ENCODE measurements around the gene RPS5.

The RPS5 gene

DNA sequence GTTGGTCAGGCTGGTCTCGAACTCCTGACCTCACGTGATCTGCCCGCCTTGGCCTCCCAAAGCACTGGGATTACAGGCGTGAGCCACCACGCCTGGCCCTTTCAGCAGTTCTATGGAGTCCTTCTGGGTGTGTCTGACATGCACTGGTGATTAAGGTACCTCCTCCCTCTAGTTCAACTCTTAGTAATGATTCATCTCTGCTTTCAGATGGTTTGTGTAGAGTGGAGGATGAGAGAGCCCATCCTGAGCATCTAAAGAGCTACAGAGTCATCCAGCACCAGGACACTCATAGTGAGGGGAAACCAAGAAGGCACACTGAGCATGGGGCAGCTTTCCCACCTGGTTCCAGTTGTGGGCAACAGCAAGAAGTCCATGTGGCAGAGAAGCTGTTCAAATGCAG is 29.5 kb downstream of the RPS5 start:
- H3K27me3 ChIP-seq (ENCODE audit: control insufficient read depth, insufficient read depth, low read length) = no peaks in the 10 kb centered on the region
- H3K4me3 ChIP-seq (ENCODE audit: low read depth, low read length) = no peak overlapping the region
- H3K9me3 ChIP-seq (ENCODE audit: control insufficient read depth, low read length) = no peaks in the 10 kb centered on the region
- H3K27ac ChIP-seq = no peak overlapping the region
- H2AFZ ChIP-seq = no peak overlapping the region
- TF ChIP-seq, protein P1, sequence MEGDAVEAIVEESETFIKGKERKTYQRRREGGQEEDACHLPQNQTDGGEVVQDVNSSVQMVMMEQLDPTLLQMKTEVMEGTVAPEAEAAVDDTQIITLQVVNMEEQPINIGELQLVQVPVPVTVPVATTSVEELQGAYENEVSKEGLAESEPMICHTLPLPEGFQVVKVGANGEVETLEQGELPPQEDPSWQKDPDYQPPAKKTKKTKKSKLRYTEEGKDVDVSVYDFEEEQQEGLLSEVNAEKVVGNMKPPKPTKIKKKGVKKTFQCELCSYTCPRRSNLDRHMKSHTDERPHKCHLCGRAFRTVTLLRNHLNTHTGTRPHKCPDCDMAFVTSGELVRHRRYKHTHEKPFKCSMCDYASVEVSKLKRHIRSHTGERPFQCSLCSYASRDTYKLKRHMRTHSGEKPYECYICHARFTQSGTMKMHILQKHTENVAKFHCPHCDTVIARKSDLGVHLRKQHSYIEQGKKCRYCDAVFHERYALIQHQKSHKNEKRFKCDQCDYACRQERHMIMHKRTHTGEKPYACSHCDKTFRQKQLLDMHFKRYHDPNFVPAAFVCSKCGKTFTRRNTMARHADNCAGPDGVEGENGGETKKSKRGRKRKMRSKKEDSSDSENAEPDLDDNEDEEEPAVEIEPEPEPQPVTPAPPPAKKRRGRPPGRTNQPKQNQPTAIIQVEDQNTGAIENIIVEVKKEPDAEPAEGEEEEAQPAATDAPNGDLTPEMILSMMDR (IDR thresholded peaks at IDR 0.05) = no peak
- no peak overlapping the region for H3K9ac ChIP-seq
- no peaks in the 10 kb centered on the region for H3K4me1 ChIP-seq
- H3K79me2 ChIP-seq = peaks cover 25% of the 10 kb centered on the region
- H3K36me3 ChIP-seq (ENCODE audit: control insufficient read depth, insufficient read depth, low read length) = no peaks in the 10 kb centered on the region
- H3K4me2 ChIP-seq (ENCODE audit: low read length) = no peak overlapping the region

- no peaks in the 10 kb centered on the region for H3K36me3 ChIP-seq (ENCODE audit: control insufficient read depth, insufficient read depth, low read length)
These were observed 30.0 kb downstream of the RPS5 start for GRCh38 chr19:58417071-58417470.

DNA sequence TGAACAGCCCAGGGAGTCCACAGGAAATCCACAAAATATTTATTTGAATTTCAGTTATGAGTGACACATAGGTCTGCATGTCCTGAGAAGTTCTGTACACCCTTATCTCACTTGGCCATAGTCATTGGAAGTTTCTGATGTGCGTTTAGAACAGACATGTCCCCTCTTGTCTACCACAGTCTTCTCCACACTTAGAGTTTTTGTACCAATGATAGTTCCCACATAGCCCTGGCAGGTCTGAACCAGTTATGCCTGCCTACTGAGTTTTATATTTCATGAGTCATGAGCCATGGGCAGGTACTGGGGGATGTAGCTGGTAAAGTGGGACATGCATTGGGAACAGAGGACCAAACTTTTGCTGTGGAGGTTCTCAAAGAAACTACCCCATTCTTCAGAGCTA is 41.5 kb downstream of the RPS5 start:
- Histone ChIP-seq H3K27me3 (ENCODE audit: control insufficient read depth, insufficient read depth, low read length) (no peaks in the 10 kb centered on the region), H3K4me1 (no peaks in the 10 kb centered on the region), H3K79me2 (no peaks in the 10 kb centered on the region), H3K9ac (no peak overlapping the region), H3K27ac (no peak overlapping the region), H3K4me2 (ENCODE audit: low read length) (no peak overlapping the region), H2AFZ (no peak overlapping the region), H3K36me3 (ENCODE audit: control insufficient read depth, insufficient read depth, low read length) (peaks cover 10% of the 10 kb centered on the region), H3K9me3 (ENCODE audit: control insufficient read depth, low read length) (peaks cover 17% of the 10 kb centered on the region), H3K4me3 (ENCODE audit: low read depth, low read length) (no peak overlapping the region)
- TF ChIP-seq, protein P1 (IDR thresholded peaks at IDR 0.05) = no peak

More at GRCh38 chr19:58417071-58417470, 30.0 kb downstream of the RPS5 start:
- Histone ChIP-seq H2AFZ (no peak overlapping the region), H3K27me3 (ENCODE audit: control insufficient read depth, insufficient read depth, low read length) (no peaks in the 10 kb centered on the region), H3K4me2 (ENCODE audit: low read length) (no peak overlapping the region), H3K4me1 (no peaks in the 10 kb centered on the region), H3K9ac (no peak overlapping the region), H3K9me3 (ENCODE audit: control insufficient read depth, low read length) (no peaks in the 10 kb centered on the region), H3K79me2 (peaks cover 25% of the 10 kb centered on the region), H3K27ac (no peak overlapping the region), H3K4me3 (ENCODE audit: low read depth, low read length) (no peak overlapping the region)
- TF ChIP-seq, protein P1 (IDR thresholded peaks at IDR 0.05) = no peak

DNA sequence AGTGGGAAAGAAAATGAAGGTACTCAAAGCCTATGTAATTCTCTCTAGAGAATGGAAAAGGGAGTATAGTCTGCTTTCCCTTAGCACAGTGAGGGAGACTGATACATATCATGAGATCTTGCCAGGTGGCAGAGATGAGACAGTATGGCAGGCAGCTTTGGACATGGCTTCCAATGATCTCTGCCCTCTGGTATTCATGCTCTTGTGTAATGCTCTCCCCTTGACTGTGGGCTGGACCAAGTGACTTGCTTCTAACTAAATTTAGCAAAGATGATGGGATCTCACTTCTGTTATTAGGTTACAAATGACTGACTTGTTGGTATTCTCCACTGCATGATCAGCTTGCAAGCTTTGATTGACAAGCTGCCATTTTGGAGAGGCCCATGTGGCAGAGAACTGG is 42.7 kb downstream of the RPS5 start:
- H3K36me3 ChIP-seq (ENCODE audit: control insufficient read depth, insufficient read depth, low read length) = peaks cover 19% of the 10 kb centered on the region
- peaks cover 29% of the 10 kb centered on the region for H3K9me3 ChIP-seq (ENCODE audit: control insufficient read depth, low read length)
- H3K27ac ChIP-seq = no peak overlapping the region

DNA sequence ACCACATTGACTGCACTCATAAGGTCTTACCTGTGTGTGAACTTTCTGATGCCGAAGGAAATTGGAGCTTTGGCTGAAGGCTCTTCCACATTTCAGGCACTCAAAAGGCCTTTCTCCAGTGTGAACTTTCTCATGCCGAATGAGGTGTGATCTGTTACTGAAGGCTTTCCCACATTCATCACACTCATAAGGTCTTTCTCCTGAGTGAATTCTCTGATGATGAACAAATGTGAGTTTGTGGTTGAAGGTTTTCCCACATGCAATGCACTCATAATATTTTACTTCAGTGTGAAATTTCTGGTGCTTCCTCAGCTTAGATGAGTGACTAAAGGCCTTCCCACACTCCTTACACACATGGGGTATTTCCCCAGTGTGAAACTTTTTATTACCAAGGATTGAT is 47.1 kb downstream of the RPS5 start:
- no peaks in the 10 kb centered on the region for H3K27me3 ChIP-seq (ENCODE audit: control insufficient read depth, insufficient read depth, low read length)
- H3K9ac ChIP-seq = no peak overlapping the region
- H3K4me2 ChIP-seq (ENCODE audit: low read length) = no peak overlapping the region
- TF ChIP-seq, protein P1 (IDR thresholded peaks at IDR 0.05) = no peak
- peaks cover 29% of the 10 kb centered on the region for H3K9me3 ChIP-seq (ENCODE audit: control insufficient read depth, low read length)
- peaks cover 30% of the 10 kb centered on the region for H3K36me3 ChIP-seq (ENCODE audit: control insufficient read depth, insufficient read depth, low read length)
- peaks cover 7% of the 10 kb centered on the region for H3K79me2 ChIP-seq
- H3K4me3 ChIP-seq (ENCODE audit: low read depth, low read length) = no peak overlapping the region
- H3K4me1 ChIP-seq = peaks cover 5% of the 10 kb centered on the region
- no peak overlapping the region for H3K27ac ChIP-seq
- H2AFZ ChIP-seq = no peak overlapping the region

More for the DNA sequence above, 42.7 kb downstream of the RPS5 start:
- Histone ChIP-seq H3K9ac (no peak overlapping the region), H3K4me3 (ENCODE audit: low read depth, low read length) (no peak overlapping the region), H3K4me2 (ENCODE audit: low read length) (no peak overlapping the region), H3K79me2 (no peaks in the 10 kb centered on the region), H3K4me1 (no peaks in the 10 kb centered on the region), H2AFZ (no peak overlapping the region), H3K27me3 (ENCODE audit: control insufficient read depth, insufficient read depth, low read length) (no peaks in the 10 kb centered on the region)
- TF ChIP-seq, protein P1 (IDR thresholded peaks at IDR 0.05) = no peak

Data from parathyroid adenoma (tissue), 2 donors.